ENCODE data around the gene ZFYVE9. TPM values are rescaled to one million over a fixed set of nuclear protein-coding genes. Genes with fewer than 3 reads are reported as not detected.

The ZFYVE9 gene
- total RNA-seq, 1 experiment from 2014 or later, result 28.4 TPM

- no peak overlapping the region for H3K27ac ChIP-seq (ENCODE audit: insufficient read length, low read depth, low read length)
- H3K79me1 ChIP-seq (ENCODE audit: insufficient read depth, low read depth, low read length, poor library complexity, severe bottlenecking), result no peaks in the 10 kb centered on the region
- H3K18ac ChIP-seq (ENCODE audit: insufficient read length, low read depth, low read length), result no peak overlapping the region
- no peak overlapping the region for H3T11ph ChIP-seq (ENCODE audit: low read length)
- H2AFZ ChIP-seq (ENCODE audit: low read length), result no peak overlapping the region
- H4K91ac ChIP-seq (ENCODE audit: insufficient read length, low read depth, low read length), result no peak overlapping the region
- no peaks in the 10 kb centered on the region for H3K9me3 ChIP-seq (ENCODE audit: control insufficient read depth, low read depth, low read length)
- Mint-ChIP-seq H3K9me3 (peaks cover 0 to 2% of the 10 kb centered on the region in 2 experiments; a peak in 2 of 5 replicates), H3K27ac (no peak overlapping the region), H3K27me3 (ENCODE audit: low read depth) (no peaks in the 10 kb centered on the region; the same call in 1 of the 2 replicates), H3K36me3 (ENCODE audit: insufficient read depth in 1 of 3, low read depth in 3 of 3) (peaks cover 0 to 4% (median 0%) of the 10 kb centered on the region in 3 experiments; a peak in 1 of 7 replicates), H3K4me1 (peaks cover 4 to 6% of the 10 kb centered on the region in 2 experiments; a peak in 3 of 4 replicates), H3K4me3 (no peak overlapping the region)
- no peak overlapping the region for H2BK20ac ChIP-seq (ENCODE audit: low read depth, low read length, poor library complexity, severe bottlenecking)
- H3K56ac ChIP-seq (ENCODE audit: insufficient read length, low read depth, low read length), result no peak overlapping the region
- H2AK5ac ChIP-seq (ENCODE audit: insufficient read length, low read length), result no peak overlapping the region
- no peak overlapping the region for H3K4me2 ChIP-seq (ENCODE audit: insufficient read depth, insufficient read length, low read length)
- DNase-seq, result no peak
- H2BK12ac ChIP-seq (ENCODE audit: insufficient read length, low read depth, low read length), result no peak overlapping the region
- H3K23ac ChIP-seq (ENCODE audit: insufficient read length, low read depth, low read length), result no peak overlapping the region
- H2BK15ac ChIP-seq (ENCODE audit: low read depth, low read length), result no peak overlapping the region
- no peak overlapping the region for H4K5ac ChIP-seq (ENCODE audit: insufficient read length, low read depth, low read length)
- TF ChIP-seq CTCF (conservative IDR thresholded peaks at IDR 0.05), result no peak
- H2BK5ac ChIP-seq (ENCODE audit: insufficient read length, low read length), result no peak overlapping the region
- H3K23me2 ChIP-seq (ENCODE audit: insufficient read length, low read depth, low read length, poor library complexity, severe bottlenecking), result no peaks in the 10 kb centered on the region
- H2BK120ac ChIP-seq (ENCODE audit: low read depth, low read length, poor library complexity, severe bottlenecking), result no peak overlapping the region
- H3K14ac ChIP-seq (ENCODE audit: insufficient read depth, low read length), result no peak overlapping the region
- no peaks in the 10 kb centered on the region for H3K27me3 ChIP-seq (ENCODE audit: insufficient read depth, low read length)
- no peaks in the 10 kb centered on the region for H4K20me1 ChIP-seq (ENCODE audit: control insufficient read depth, insufficient read depth, insufficient read length)
- H3K4ac ChIP-seq (ENCODE audit: low read depth, low read length), result no peak overlapping the region
- no peak overlapping the region for H4K8ac ChIP-seq (replicated peaks; ENCODE audit: insufficient read length, low read depth, low read length)
- no peak overlapping the region for H3K9ac ChIP-seq (ENCODE audit: extremely low read depth, insufficient read length, low read length)
- no CpG with 5 or more reads among the region's 2 CpGs for WGBS (ENCODE audit: extremely low coverage, insufficient read length, low lambda C conversion rate)
- H3K79me2 ChIP-seq (ENCODE audit: insufficient read depth, low read length), result no peaks in the 10 kb centered on the region
- H3K4me1 ChIP-seq (ENCODE audit: insufficient read depth, low read length), result no peaks in the 10 kb centered on the region
Observed at GRCh38 chr1:52186449-52186848, 44.6 kb downstream of the ZFYVE9 start.
